GM18502 (cell line): ENCODE data around the gene TCHP.

Source experiments
- ATAC-seq: cut with Tn5 transposase; IDR thresholded peaks from one replicate; pipeline ENCODE4 v1.9.1; 2021; ENCODE audit warnings: mild to moderate bottlenecking; ENCODE audit not compliant: unreplicated experiment, poor library complexity

Gene TCHP

GRCh38 chr12:109953656-109954055 is 53.6 kb downstream of the TCHP start:
- no peak for ATAC-seq

DNA sequence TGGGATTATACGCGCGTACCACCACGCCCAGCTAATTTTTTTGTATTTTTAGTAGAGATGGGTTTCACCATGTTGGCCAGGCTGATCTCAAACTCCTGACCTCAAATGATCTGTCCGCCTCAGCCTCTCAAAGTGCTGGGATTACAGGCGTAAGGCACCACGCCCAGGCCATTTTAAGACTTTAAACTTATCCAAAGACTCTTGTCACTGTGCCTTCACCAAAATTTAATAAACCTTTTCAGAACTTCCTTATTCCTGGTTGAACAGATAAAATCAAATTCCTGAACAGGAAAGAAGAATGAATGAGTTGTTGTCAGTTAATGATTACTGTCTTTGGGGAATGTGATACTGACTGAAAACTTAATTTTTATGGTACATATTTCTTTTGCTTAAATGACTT is 58.3 kb downstream of the TCHP start:
- ATAC-seq = no peak

DNA sequence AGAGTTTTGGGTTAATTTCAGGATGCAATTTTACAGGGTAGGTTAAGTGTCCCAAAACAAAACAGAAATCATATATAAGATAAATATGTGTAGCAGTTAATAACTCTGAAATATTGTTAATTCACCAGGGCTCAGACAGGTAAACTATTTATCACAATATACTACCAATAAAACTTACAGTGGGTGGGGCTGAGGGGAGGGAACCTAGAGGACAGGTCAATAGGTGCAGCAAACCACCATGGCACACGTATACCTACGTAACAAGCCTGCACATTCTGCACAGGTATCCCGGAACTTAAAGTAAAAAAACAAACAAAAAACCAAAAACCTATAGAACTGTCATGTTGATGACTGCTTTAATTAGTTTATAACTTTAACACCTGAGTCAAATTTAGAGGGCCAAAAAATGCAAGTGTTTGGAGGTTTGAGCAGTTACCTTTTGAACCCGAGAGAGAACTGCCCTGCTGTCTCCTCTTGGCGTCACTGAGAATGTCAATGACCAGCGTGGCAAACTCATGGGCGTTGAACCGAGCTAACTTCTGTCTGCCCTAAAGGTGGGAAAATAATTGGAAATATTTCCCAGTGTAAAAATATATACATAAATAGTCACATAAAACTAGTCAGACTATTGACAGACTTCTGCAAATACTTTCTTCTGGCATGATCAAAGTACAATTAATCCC is 59.5 kb downstream of the TCHP start:
- no peak for ATAC-seq

- ATAC-seq = no peak
Observed at GRCh38 chr12:109961201-109961600, 61.1 kb downstream of the TCHP start.

DNA sequence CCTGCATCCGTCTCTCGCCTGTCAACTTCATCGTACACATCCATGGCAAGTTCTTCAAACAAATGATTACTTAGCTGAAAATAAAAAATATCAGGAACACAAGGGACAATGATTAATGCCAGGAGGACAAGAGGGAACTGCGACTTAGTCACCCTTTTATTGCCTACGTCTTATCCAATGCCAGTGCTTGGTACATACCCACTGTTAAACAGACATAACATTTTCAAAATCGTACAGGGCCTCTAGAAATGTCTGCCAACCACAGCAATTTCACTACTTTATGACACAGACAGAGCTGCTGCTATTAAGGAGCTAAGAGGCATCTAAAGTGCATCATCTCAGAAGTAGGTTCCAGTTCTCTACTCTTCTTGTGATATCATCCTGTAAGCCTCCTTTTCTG is 61.5 kb downstream of the TCHP start:
- no peak for ATAC-seq

GRCh38 chr12:109962398-109962797 is 62.3 kb downstream of the TCHP start:
- no peak for ATAC-seq

- no peak for ATAC-seq
Observed at GRCh38 chr12:109963330-109963729, 63.3 kb downstream of the TCHP start.

DNA sequence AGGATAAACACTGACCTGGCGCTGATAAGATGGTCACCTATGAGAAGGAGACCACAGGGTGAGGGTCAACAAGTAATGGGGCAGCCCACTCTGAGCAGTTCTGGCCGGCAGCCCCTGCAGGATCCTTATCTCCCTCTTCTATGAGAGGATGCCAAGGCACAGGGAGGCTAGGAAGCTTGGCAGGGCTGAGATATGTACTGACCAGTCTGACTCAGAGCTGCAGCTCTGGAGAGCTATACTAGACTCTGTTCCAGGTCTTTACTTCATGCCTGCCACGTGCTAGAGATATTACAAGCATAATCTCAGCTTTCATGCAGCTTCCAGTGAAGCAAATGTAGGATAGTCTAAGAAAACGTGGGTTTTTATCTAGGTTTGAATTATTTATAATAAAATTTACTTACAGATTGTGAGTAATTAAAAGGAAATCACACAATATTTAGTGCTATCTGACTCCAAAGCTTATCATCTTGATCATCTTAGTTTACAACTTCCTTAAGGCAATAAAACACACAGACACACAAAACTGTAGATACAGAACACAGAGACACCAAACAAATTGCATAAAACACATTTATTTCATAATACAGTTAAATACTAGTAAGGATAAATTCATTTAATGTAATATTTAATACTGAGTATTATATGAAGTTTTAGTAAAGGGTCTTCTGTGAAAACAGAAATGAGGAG is 63.8 kb downstream of the TCHP start:
- no peak for ATAC-seq

DNA sequence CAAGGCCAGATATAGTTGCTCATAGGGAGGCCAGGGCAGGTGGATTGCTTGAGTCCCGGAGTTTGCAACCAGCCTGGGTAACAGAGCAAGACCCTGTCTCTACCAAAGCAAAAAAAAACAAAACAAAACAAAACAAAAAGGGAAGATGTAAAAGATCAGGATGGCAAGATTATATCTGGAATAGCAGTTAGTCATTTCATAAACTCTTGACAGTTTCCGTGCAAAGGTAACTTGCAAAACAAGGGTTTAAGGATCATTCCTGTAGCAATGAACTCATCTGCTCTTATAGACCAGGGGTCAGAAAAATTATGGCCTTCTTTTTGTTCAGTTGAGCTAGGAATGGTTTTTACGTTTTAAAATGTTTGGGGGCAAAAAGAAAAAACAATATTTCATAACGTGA is 66.5 kb downstream of the TCHP start:
- no peak for ATAC-seq

DNA sequence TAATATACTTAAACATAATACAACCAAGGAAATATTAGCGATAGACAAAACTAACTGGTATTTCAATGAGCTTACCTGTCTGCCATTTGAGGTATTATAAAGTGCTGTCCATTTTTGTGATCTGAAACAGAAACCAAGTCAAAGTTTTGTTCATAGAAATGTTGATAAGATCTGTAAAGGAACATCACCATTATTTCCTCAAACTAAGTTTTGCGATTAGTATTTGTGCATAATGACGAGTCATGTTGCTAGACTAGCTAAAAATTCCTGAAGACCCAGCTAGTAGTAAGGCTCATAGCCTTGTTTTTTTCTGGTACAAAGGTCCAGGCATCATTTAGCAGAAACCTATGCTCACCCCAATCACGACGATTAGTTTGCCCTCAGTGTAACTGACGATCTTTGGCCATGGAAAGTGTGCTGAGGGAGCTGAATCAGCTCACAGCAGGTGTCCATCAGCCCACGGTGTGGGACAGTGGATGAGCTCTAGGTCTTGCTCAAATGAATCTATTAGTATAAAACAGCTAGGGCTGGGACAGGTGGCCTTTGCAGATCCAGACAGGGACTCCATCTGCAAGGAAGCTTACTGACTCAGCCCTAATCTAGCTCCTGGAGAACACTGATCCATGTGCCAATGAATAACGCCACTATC is 67.4 kb downstream of the TCHP start:
- ATAC-seq = no peak
